ENCODE results near the gene HIVEP3. TPM values are rescaled to one million over a fixed set of nuclear protein-coding genes. Genes with fewer than 3 reads are reported as not detected.

Gene HIVEP3
- total RNA-seq, 1 donor from 2014 or later = 8.9 TPM

DNA sequence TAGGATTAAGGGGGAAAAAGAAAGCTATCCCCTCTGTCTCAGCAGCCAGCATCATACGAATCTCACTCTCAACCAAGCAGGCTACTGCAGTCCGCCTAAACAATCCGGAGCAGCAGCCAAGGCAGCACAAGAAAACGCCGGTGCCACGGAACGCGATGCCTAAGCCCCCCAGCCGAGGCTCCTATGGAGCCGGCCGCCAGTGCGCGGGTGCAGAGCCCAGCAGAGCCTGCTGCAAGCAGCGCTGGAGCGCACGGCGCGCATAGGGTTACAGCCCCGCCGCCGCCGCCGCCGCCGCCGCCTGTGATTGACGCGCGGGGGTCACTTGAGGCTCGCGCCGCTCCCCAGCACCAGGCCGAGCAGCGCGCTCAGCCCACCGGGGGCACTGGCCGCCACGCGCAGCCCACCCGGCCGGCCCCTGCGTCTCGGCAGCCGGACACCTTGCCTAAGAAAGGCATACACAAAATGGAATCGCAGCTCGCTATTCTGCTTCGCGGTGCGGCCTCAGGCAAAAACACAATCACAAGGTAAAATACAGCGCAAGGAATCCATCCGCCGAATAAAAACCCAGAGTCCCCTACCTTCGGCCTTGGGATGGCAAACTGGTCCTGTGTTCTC, 780 bp downstream of the HIVEP3 start:
- peak; percentile 25 for DNase-seq (ENCODE audit: low read depth)
- no peak overlapping the region for H3K27ac Mint-ChIP-seq (ENCODE audit: unreplicated experiment)
- H3K27ac ChIP-seq (ENCODE audit: low read depth, low read length) = peak overlapping the region; percentile 28

DNA sequence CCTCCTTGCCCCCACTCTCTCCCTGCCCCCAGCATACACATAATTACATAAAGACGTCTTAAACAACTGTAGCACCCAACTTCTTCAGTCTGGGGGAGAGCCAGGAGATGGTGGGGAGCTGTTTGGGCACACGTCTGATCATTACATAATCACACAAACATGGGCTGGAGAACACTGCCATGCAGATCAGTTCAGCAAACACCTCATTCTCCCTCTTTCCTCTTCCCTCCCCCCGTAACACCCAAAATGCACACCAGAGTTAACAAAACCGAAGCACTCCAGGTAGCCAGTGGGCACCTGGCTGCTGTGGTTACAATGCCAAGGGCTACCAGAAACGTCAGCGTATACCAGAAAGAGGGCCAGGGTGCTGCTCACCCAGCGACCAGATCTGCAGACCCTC, 1.6 kb downstream of the HIVEP3 start:
- Histone ChIP-seq H2AFZ (ENCODE audit: low read depth, low read length) (peak overlapping the region; percentile 18), H4K20me1 (ENCODE audit: insufficient read depth, low read length) (peaks cover 3% of the 10 kb centered on the region), H3K4me3 (ENCODE audit: insufficient read depth, low read depth, low read length) (peak overlapping the region; percentile 67), H3K4me1 (ENCODE audit: insufficient read depth, low read length) (peaks cover 48% of the 10 kb centered on the region), H3K79me2 (ENCODE audit: insufficient read depth, low read length) (peaks cover 50% of the 10 kb centered on the region), H3K9me3 (ENCODE audit: insufficient read depth, low read depth, low read length) (no peaks in the 10 kb centered on the region), H3K9ac (ENCODE audit: low read length) (peak overlapping the region; percentile 74), H3K4me2 (ENCODE audit: low read length) (peak overlapping the region; percentile 88), H3K27ac (ENCODE audit: low read depth, low read length) (no peak overlapping the region), H3K36me3 (ENCODE audit: insufficient read depth, low read length) (no peaks in the 10 kb centered on the region), H3K27me3 (ENCODE audit: insufficient read depth, low read length) (no peaks in the 10 kb centered on the region)
- Mint-ChIP-seq H3K27me3 (ENCODE audit: low read depth, unreplicated experiment) (peaks cover 11% of the 10 kb centered on the region), H3K9me3 (ENCODE audit: unreplicated experiment) (no peaks in the 10 kb centered on the region), H3K4me1 (ENCODE audit: low read depth, unreplicated experiment) (peaks cover 35% of the 10 kb centered on the region), H3K4me3 (ENCODE audit: unreplicated experiment) (peak overlapping the region; percentile 82), H3K27ac (ENCODE audit: unreplicated experiment) (no peak overlapping the region), H3K36me3 (ENCODE audit: low read depth, unreplicated experiment) (no peaks in the 10 kb centered on the region)
- FAIRE-seq (no peak), DNase-seq (ENCODE audit: low read depth) (no peak)
- TF ChIP-seq, protein P1, sequence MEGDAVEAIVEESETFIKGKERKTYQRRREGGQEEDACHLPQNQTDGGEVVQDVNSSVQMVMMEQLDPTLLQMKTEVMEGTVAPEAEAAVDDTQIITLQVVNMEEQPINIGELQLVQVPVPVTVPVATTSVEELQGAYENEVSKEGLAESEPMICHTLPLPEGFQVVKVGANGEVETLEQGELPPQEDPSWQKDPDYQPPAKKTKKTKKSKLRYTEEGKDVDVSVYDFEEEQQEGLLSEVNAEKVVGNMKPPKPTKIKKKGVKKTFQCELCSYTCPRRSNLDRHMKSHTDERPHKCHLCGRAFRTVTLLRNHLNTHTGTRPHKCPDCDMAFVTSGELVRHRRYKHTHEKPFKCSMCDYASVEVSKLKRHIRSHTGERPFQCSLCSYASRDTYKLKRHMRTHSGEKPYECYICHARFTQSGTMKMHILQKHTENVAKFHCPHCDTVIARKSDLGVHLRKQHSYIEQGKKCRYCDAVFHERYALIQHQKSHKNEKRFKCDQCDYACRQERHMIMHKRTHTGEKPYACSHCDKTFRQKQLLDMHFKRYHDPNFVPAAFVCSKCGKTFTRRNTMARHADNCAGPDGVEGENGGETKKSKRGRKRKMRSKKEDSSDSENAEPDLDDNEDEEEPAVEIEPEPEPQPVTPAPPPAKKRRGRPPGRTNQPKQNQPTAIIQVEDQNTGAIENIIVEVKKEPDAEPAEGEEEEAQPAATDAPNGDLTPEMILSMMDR (IDR thresholded peaks at IDR 0.05; ENCODE audit: insufficient read depth, low read depth, low read length) = no peak
- TF ChIP-seq EZH2 (IDR thresholded peaks at IDR 0.05; ENCODE audit: insufficient read depth, low read length) = no peak

More for the DNA sequence above, 780 bp downstream of the HIVEP3 start:
- H3K36me3 ChIP-seq (ENCODE audit: insufficient read depth, low read length) = no peaks in the 10 kb centered on the region
- H3K4me2 ChIP-seq (ENCODE audit: low read length) = peak overlapping the region; percentile 88
- Mint-ChIP-seq H3K9me3 (ENCODE audit: unreplicated experiment) (no peaks in the 10 kb centered on the region), H3K4me3 (ENCODE audit: unreplicated experiment) (peak overlapping the region; percentile 85), H3K4me1 (ENCODE audit: low read depth, unreplicated experiment) (peaks cover 35% of the 10 kb centered on the region), H3K27me3 (ENCODE audit: low read depth, unreplicated experiment) (peaks cover 11% of the 10 kb centered on the region), H3K36me3 (ENCODE audit: low read depth, unreplicated experiment) (no peaks in the 10 kb centered on the region)
- TF ChIP-seq, protein P1 (IDR thresholded peaks at IDR 0.05; ENCODE audit: insufficient read depth, low read depth, low read length) = no peak
- TF ChIP-seq EZH2 (IDR thresholded peaks at IDR 0.05; ENCODE audit: insufficient read depth, low read length) = no peak
- H3K27me3 ChIP-seq (ENCODE audit: insufficient read depth, low read length) = no peaks in the 10 kb centered on the region
- H3K9me3 ChIP-seq (ENCODE audit: insufficient read depth, low read depth, low read length) = no peaks in the 10 kb centered on the region
- peak overlapping the region; percentile 64 for H2AFZ ChIP-seq (ENCODE audit: low read depth, low read length)
- peak overlapping the region; percentile 74 for H3K9ac ChIP-seq (ENCODE audit: low read length)
- H3K4me1 ChIP-seq (ENCODE audit: insufficient read depth, low read length) = peaks cover 48% of the 10 kb centered on the region
- peak overlapping the region; percentile 67 for H3K4me3 ChIP-seq (ENCODE audit: insufficient read depth, low read depth, low read length)
- H4K20me1 ChIP-seq (ENCODE audit: insufficient read depth, low read length) = peaks cover 3% of the 10 kb centered on the region
- FAIRE-seq = no peak
- peaks cover 45% of the 10 kb centered on the region for H3K79me2 ChIP-seq (ENCODE audit: insufficient read depth, low read length)

Measured in astrocyte (in vitro differentiated cells and primary cell).